ENCODE results near the gene ABHD13.

DNA sequence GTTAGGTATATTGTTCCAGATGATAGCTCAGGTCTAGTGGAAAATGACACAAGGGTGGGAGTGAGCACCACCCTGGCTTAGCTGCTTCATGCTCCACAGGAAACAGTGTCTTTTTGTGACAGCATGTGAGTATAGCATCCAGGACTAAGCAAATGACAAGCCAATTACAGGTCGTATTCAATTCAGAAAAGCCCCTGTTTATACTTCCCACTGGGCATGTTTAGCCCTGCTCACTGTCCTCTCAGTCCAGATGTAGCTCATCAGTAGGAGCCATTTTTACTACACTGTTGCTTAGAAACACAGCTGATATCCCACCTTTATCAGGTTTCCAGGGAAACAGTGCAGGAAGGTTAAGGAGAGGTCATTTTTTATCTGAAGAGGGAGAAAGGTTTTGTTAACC, 8.0 kb downstream of the ABHD13 start:
- TF ChIP-seq GATA3 (IDR thresholded peaks at IDR 0.05; ENCODE audit: low read depth, low read length) (no peak), GATA2 (IDR thresholded peaks at IDR 0.05; ENCODE audit: low read depth, low read length) (peak; percentile 41)

Measured in SH-SY5Y (cell line).